GM12873 (cell line): Measurements from ENCODE around the gene PKP3.

Experiments used
- CTCF ChIP-seq: IDR thresholded peaks from 2 replicates; pipeline ENCODE4 v1.5.1; 2012; ENCODE audit warnings: low read depth, mild to moderate bottlenecking, moderate library complexity, low read length, control low read depth; ENCODE audit not compliant: insufficient read depth; ENCODE audit errors: missing control alignments

Gene PKP3

DNA sequence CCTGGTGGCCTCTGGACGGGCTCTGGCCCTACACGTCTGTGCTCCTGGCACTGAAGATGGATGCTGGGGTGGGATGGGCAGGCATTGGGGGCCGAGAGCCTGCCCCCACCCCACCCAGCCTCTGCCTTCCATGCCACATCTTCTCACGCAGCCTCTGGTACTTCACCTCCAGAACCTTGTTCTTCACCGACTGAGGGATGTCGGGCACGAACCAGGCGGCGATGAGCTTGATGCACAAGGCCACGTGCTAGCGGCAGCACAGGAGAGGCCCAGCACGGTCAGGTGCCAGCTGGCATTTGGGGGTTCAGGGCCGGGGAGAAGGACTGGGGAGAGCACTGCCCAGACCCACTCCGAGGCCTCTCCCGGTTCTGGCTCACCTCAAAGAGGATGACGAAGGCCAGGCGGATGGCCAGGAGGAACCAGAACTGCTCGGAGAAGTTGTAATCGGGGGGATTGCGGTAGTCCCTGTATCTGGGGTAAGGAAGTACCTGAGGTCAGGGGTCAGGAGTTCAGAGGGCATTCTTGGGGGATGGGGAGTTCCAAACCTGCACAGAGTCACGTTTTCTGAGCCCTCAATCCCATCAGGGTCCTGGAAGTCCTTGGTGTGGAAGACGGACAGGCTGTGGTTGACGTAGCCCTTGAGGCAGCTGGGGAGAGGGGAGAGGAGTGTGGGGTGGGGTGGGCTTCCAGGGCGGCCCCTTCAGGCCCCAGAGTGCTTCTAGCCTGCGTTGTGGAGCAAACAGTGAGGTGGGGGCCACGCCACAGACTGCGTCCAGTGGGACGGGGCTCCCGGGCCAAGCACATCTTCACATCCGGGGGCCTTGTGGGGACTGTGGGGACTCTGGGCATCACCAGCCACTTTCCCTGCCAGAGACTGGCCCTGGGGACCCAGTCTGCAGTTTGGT is 24.6 kb downstream of the PKP3 start:
- TF ChIP-seq CTCF, result no peak

GRCh38 chr11:419248-420005 is 25.4 kb downstream of the PKP3 start:
- TF ChIP-seq CTCF, result no peak

GRCh38 chr11:420054-420910 is 26.3 kb downstream of the PKP3 start:
- no peak for TF ChIP-seq CTCF

GRCh38 chr11:420911-421321 is 26.9 kb downstream of the PKP3 start:
- no peak for TF ChIP-seq CTCF

DNA sequence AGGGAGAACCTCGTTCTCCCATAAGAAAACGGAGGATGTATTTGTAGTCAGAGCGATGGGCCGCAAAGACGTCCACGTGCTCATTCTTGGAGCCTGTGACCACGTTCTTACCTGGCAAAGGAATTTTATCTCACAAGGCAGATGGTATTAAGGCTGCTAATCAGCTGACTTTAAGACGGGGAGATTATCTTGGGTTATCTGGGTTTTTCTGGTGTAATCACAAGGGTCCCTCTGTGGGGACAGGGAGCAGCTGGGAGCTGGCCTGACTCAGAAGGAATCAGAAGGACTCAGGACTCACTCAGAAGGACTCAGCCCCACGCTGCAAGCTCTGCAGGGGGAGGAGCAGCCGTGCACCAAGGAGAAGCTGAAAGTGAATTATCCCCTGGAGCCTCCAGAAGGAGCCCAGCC is 28.2 kb downstream of the PKP3 start:
- TF ChIP-seq CTCF, result no peak

DNA sequence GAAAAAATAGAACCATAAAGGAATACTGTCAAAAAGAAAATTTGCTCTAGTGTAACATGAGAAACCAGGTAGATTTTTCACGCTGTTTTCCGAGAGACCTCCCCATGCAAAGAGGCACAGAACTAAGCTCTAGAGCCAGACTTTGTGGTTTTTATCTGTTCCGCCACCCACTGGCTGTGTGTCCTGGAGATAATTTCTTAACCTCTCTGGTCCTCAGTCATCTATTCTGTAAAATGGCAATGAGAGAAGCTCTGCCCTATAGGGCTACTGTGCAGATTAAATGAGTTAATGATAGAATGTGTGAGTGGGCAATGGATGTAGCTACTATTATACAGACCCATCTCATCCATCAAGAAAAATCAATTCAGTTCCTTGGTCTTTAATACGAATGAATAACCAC is 30.2 kb downstream of the PKP3 start:
- TF ChIP-seq CTCF, result no peak
